ENCODE results near the gene NR3C2. TPM values are rescaled to one million over a fixed set of nuclear protein-coding genes. Genes with fewer than 3 reads are reported as not detected.

NR3C2 gene
- total and polyA plus RNA-seq, 2 experiments from 2014 or later = 1.2 to 3.0 TPM

DNA sequence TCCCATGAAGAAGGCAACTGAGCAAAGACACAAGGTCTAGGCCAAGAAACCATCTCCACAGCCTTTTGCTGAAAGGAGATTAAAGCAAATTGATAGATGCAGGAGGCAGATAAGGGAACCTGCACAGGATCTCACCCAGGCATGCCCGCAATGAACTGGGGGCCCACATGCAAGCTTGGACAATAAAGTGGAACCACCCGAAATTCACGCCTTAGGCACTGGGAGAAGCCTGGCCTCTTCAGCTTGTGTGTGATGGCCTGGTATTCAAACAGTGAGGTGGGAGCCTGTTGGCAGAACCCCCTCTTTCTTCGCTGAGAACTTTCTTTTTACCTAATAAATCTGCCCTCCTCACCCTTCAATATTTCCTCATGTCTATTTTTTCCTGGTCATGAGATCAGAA lies 213.2 kb downstream of the NR3C2 start (continued):
- TF ChIP-seq, protein P1, sequence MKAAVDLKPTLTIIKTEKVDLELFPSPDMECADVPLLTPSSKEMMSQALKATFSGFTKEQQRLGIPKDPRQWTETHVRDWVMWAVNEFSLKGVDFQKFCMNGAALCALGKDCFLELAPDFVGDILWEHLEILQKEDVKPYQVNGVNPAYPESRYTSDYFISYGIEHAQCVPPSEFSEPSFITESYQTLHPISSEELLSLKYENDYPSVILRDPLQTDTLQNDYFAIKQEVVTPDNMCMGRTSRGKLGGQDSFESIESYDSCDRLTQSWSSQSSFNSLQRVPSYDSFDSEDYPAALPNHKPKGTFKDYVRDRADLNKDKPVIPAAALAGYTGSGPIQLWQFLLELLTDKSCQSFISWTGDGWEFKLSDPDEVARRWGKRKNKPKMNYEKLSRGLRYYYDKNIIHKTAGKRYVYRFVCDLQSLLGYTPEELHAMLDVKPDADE (IDR thresholded peaks at IDR 0.05) = no peak

DNA sequence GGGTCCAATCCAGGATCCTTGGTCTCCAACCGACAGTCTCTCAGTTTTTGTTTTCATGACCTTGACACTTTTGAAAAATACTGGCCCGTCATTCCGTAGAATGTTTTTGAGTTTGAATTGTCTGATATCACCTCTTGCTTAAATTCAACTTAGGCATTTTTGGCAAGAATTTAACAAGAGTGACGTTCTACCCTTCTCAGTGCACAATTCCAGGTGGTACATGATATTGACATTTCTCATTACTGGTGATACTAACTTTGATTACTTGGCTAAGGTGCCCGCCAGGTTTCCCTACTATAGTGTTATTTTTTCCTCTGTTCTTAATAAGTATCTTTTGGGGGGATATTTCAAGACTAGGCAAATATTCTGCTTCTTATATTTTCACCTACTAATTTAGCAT lies 215.1 kb downstream of the NR3C2 start:
- DNase-seq (ENCODE audit: low spot score) (no peak), ATAC-seq (no peak)
- Histone ChIP-seq H3K4me3 (no peak overlapping the region), H2AFZ (no peak overlapping the region), H3K4me2 (no peak overlapping the region), H3K4me1 (ENCODE audit: insufficient read depth) (peaks cover 3% of the 10 kb centered on the region; the same call in 1 of the 2 replicates), H3K27me3 (ENCODE audit: insufficient read depth) (no peaks in the 10 kb centered on the region), H3F3A (replicated peaks; ENCODE audit: low read depth) (no peaks in the 10 kb centered on the region), H3K36me3 (ENCODE audit: insufficient read depth) (no peaks in the 10 kb centered on the region), H3K27ac (ENCODE audit: low read depth) (no peak overlapping the region), H3K79me2 (replicated peaks; ENCODE audit: insufficient read depth) (no peaks in the 10 kb centered on the region), H3K9me2 (ENCODE audit: insufficient read depth) (no peaks in the 10 kb centered on the region), H4K20me1 (replicated peaks; ENCODE audit: insufficient read depth) (no peaks in the 10 kb centered on the region)
- Mint-ChIP-seq H3K4me3 (no peak overlapping the region), H3K4me1 (no peaks in the 10 kb centered on the region), H3K36me3 (ENCODE audit: low read depth) (no peaks in the 10 kb centered on the region), H3K9me3 (no peaks in the 10 kb centered on the region), H3K27me3 (ENCODE audit: insufficient read depth, low read depth, poor library complexity) (no peaks in the 10 kb centered on the region), H3K27ac (no peak overlapping the region)
- no peak for TF ChIP-seq POLR2AphosphoS5 (IDR thresholded peaks at IDR 0.05; ENCODE audit: low read depth)

DNA sequence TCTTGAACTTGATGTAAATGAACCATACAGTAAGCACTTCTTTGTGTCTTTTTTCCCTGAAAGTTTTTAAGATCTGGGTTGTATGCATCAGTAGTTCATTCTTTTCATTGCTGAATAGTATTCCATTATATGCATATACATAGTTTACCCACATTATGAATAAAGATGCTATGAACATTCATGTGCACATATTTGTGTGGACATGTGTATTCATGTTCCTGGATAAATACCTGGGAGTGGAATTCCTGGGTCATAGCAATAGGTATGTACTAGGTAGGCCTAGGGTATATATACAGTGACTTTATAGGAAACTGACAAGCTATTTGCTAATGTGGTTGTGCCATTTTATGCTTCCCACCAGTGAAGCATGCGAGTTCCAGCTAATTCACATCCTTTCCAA lies 215.9 kb downstream of the NR3C2 start:
- Histone ChIP-seq H3K4me3 (no peak overlapping the region), H3K9me2 (ENCODE audit: insufficient read depth) (no peaks in the 10 kb centered on the region), H3K36me3 (ENCODE audit: insufficient read depth) (no peaks in the 10 kb centered on the region), H3K27me3 (ENCODE audit: insufficient read depth) (no peaks in the 10 kb centered on the region), H3K27ac (ENCODE audit: low read depth) (no peak overlapping the region), H3K4me2 (no peak overlapping the region), H3K4me1 (ENCODE audit: insufficient read depth) (peaks cover 3% of the 10 kb centered on the region; the same call in 1 of the 2 replicates), H4K20me1 (replicated peaks; ENCODE audit: insufficient read depth) (no peaks in the 10 kb centered on the region), H3F3A (replicated peaks; ENCODE audit: low read depth) (no peaks in the 10 kb centered on the region), H3K79me2 (replicated peaks; ENCODE audit: insufficient read depth) (no peaks in the 10 kb centered on the region), H2AFZ (no peak overlapping the region)
- H3K27ac Mint-ChIP-seq = no peak overlapping the region
- H3K36me3 Mint-ChIP-seq (ENCODE audit: low read depth) = no peaks in the 10 kb centered on the region
- no peaks in the 10 kb centered on the region for H3K9me3 Mint-ChIP-seq
- no peaks in the 10 kb centered on the region for H3K4me1 Mint-ChIP-seq
- H3K27me3 Mint-ChIP-seq (ENCODE audit: insufficient read depth, low read depth, poor library complexity) = no peaks in the 10 kb centered on the region
- DNase-seq (ENCODE audit: low spot score) (no peak), ATAC-seq (no peak)
- no peak overlapping the region for H3K4me3 Mint-ChIP-seq
- TF ChIP-seq JUNB (IDR thresholded peaks at IDR 0.05; ENCODE audit: unreplicated experiment) = no peak
- no peak for TF ChIP-seq ZNF462 (CRISPR knock-in tag; IDR thresholded peaks at IDR 0.05)
- no peak for TF ChIP-seq ZNF331 (CRISPR knock-in tag; IDR thresholded peaks at IDR 0.05; ENCODE audit: low read depth)
- no peak for TF ChIP-seq STAT1 (IDR thresholded peaks at IDR 0.05; ENCODE audit: unreplicated experiment)
- TF ChIP-seq, protein P2, sequence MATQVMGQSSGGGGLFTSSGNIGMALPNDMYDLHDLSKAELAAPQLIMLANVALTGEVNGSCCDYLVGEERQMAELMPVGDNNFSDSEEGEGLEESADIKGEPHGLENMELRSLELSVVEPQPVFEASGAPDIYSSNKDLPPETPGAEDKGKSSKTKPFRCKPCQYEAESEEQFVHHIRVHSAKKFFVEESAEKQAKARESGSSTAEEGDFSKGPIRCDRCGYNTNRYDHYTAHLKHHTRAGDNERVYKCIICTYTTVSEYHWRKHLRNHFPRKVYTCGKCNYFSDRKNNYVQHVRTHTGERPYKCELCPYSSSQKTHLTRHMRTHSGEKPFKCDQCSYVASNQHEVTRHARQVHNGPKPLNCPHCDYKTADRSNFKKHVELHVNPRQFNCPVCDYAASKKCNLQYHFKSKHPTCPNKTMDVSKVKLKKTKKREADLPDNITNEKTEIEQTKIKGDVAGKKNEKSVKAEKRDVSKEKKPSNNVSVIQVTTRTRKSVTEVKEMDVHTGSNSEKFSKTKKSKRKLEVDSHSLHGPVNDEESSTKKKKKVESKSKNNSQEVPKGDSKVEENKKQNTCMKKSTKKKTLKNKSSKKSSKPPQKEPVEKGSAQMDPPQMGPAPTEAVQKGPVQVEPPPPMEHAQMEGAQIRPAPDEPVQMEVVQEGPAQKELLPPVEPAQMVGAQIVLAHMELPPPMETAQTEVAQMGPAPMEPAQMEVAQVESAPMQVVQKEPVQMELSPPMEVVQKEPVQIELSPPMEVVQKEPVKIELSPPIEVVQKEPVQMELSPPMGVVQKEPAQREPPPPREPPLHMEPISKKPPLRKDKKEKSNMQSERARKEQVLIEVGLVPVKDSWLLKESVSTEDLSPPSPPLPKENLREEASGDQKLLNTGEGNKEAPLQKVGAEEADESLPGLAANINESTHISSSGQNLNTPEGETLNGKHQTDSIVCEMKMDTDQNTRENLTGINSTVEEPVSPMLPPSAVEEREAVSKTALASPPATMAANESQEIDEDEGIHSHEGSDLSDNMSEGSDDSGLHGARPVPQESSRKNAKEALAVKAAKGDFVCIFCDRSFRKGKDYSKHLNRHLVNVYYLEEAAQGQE (IDR thresholded peaks at IDR 0.05; ENCODE audit: unreplicated experiment) = no peak
- TF ChIP-seq NANOG (IDR thresholded peaks at IDR 0.05; ENCODE audit: borderline replicate concordance) = no peak
- TF ChIP-seq EZH2phosphoT487 (IDR thresholded peaks at IDR 0.05; ENCODE audit: unreplicated experiment) = no peak
- no peak for TF ChIP-seq POLR2AphosphoS5 (IDR thresholded peaks at IDR 0.05; ENCODE audit: low read depth)
